ENCODE measurements around the gene WWOX. TPM values are rescaled to one million over a fixed set of nuclear protein-coding genes. Genes with fewer than 3 reads are reported as not detected.
A peak's percentile ranks its signal among the peaks of the same experiment; 100 is the strongest.

The WWOX gene
- total and polyA plus RNA-seq, 4 donors, result 5.4 to 61.5 (median 18.4) TPM

GRCh38 chr16:78684030-78684611 lies 584.7 kb downstream of the WWOX start:
- WGBS, 2 donors, result 69 to 77% methylated on average over 8 of the region's 8 CpGs
- Histone ChIP-seq H3K36me3 (ENCODE audit: control insufficient read depth in 4 of 4, insufficient read depth in 4 of 4, low read length in 4 of 4) (no peaks in the 10 kb centered on the region), H3K9ac (ENCODE audit: insufficient read depth in 1 of 2, low read length in 2 of 2) (no peak overlapping the region), H3K9me3 (ENCODE audit: control insufficient read depth in 4 of 4, insufficient read depth in 3 of 4, low read length in 3 of 4) (no peaks in the 10 kb centered on the region), H3K4me1 (ENCODE audit: control insufficient read depth in 5 of 5, insufficient read depth in 5 of 5, low read length in 5 of 5) (peaks cover 0 to 10% (median 1%) of the 10 kb centered on the region in 5 donors), H3K27me3 (ENCODE audit: control insufficient read depth in 3 of 3, insufficient read depth in 3 of 3, low read length in 2 of 3) (no peaks in the 10 kb centered on the region), H3K4me3 (no peak overlapping the region), H3K27ac (ENCODE audit: low read depth in 1 of 2, low read length in 1 of 2) (peak overlapping the region in 1 of 2 donors; percentile 63)
- no peak for TF ChIP-seq CTCF (IDR thresholded peaks at IDR 0.05; ENCODE audit: control extremely low read depth, extremely low read depth)
- ATAC-seq (ENCODE audit: insufficient read depth, low FRiP score) (peak; percentile 56), DNase-seq (peak in 2 of 3 donors; percentile 53 to 72)

GRCh38 chr16:78684655-78685375 lies 585.4 kb downstream of the WWOX start:
- ATAC-seq (ENCODE audit: insufficient read depth, low FRiP score), result no peak
- Histone ChIP-seq H3K27ac (ENCODE audit: low read depth in 1 of 2, low read length in 1 of 2) (peak overlapping the region in 1 of 2 donors; percentile 63), H3K27me3 (ENCODE audit: control insufficient read depth in 3 of 3, insufficient read depth in 3 of 3, low read length in 2 of 3) (no peaks in the 10 kb centered on the region)

GRCh38 chr16:78686601-78687000 lies 587.1 kb downstream of the WWOX start:
- H3K9me3 ChIP-seq (ENCODE audit: control insufficient read depth in 4 of 4, insufficient read depth in 3 of 4, low read length in 3 of 4), result no peaks in the 10 kb centered on the region
- H3K27ac ChIP-seq (ENCODE audit: low read depth in 1 of 2, low read length in 1 of 2), result no peak overlapping the region
- H3K27me3 ChIP-seq (ENCODE audit: control insufficient read depth in 3 of 3, insufficient read depth in 3 of 3, low read length in 2 of 3), result no peaks in the 10 kb centered on the region
- TF ChIP-seq CTCF (IDR thresholded peaks at IDR 0.05; ENCODE audit: control extremely low read depth, extremely low read depth), result no peak
- DNase-seq (no peak), ATAC-seq (ENCODE audit: insufficient read depth, low FRiP score) (no peak)
- H3K36me3 ChIP-seq (ENCODE audit: control insufficient read depth in 4 of 4, insufficient read depth in 4 of 4, low read length in 4 of 4), result no peaks in the 10 kb centered on the region
- 81 to 90% methylated on average over 5 of the region's 5 CpGs for WGBS, 2 donors
- H3K4me3 ChIP-seq, result no peak overlapping the region
- H3K4me1 ChIP-seq (ENCODE audit: control insufficient read depth in 5 of 5, insufficient read depth in 5 of 5, low read length in 5 of 5), result peaks cover 0 to 12% (median 6%) of the 10 kb centered on the region in 5 donors
- no peak overlapping the region for H3K9ac ChIP-seq (ENCODE audit: insufficient read depth in 1 of 2, low read length in 2 of 2)

More at GRCh38 chr16:78684655-78685375, 585.4 kb downstream of the WWOX start:
- DNase-seq, result no peak
- H3K36me3 ChIP-seq (ENCODE audit: control insufficient read depth in 4 of 4, insufficient read depth in 4 of 4, low read length in 4 of 4), result no peaks in the 10 kb centered on the region
- peaks cover 0 to 12% (median 6%) of the 10 kb centered on the region in 5 donors for H3K4me1 ChIP-seq (ENCODE audit: control insufficient read depth in 5 of 5, insufficient read depth in 5 of 5, low read length in 5 of 5)
- no peaks in the 10 kb centered on the region for H3K9me3 ChIP-seq (ENCODE audit: control insufficient read depth in 4 of 4, insufficient read depth in 3 of 4, low read length in 3 of 4)
- WGBS, 2 donors, result 71 to 87% methylated on average over 5 of the region's 5 CpGs
- no peak for TF ChIP-seq CTCF (IDR thresholded peaks at IDR 0.05; ENCODE audit: control extremely low read depth, extremely low read depth)
- no peak overlapping the region for H3K9ac ChIP-seq (ENCODE audit: insufficient read depth in 1 of 2, low read length in 2 of 2)
- H3K4me3 ChIP-seq, result no peak overlapping the region
